Fibroblast of upper back skin (primary cell): ENCODE results near the gene SPDL1.
A peak's percentile ranks its signal among the peaks of the same experiment; 100 is the strongest.

Experiments used
- DNase-seq: peaks from one replicate; pipeline ENCODE4 v3.0.0-alpha.2; 2013

The SPDL1 gene

GRCh38 chr5:169583424-169584220, at the start of gene SPDL1:
Gene SPDL1, plus strand, starts transcription at chr5:169583773. Its CDS starts 4,644 bp downstream, at chr5:169588417.
- peak; percentile 97 for DNase-seq

DNA sequence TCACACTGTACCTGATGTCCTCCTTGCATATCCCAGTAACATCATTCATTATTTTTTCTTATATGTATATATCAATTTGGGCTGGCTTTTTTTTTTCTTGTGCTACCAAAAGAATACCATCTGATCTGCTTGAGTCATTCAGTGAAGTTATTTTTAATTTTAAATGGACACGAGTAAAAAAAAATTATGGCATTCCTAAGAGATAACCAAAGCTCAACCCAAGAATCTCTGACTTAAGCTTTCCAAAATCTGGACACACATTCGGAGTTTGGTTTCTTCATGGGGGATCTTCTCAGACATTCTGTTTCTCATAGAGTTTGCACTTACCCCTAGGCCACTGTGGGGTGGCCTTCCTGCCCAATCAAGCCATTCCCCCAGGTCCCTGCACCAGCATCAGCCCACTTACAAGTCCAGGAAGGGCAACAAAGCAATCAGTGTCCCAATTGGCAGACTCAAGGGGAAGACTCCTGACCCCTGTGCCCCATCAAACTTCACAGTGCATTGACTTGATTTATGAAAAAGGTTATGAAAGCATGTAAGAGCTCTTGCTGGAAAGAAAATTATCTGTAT, 49.2 kb upstream of the SPDL1 start:
- peak; percentile 49 for DNase-seq

- no peak for DNase-seq
Observed at GRCh38 chr5:169534939-169535338, 48.6 kb upstream of the SPDL1 start.

DNA sequence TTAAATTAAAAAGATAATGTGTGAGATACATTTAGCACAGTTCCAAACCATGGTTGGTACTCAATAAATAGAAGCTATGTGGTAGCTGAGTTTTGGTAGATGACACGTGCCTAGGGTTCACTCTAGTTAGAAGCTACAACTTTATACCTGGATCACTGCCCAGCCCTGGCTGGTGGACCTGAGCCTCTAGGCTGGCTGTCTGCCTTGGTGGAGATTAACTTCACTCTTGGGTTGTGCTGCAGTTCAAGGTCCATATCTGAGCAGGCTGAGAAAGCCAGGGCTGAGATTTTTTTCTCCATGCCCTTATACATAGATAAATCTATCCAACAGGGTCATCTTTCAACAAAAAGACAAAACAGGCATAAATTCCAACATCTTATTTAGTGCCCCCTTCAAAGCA, 44.6 kb upstream of the SPDL1 start:
- DNase-seq = no peak

DNA sequence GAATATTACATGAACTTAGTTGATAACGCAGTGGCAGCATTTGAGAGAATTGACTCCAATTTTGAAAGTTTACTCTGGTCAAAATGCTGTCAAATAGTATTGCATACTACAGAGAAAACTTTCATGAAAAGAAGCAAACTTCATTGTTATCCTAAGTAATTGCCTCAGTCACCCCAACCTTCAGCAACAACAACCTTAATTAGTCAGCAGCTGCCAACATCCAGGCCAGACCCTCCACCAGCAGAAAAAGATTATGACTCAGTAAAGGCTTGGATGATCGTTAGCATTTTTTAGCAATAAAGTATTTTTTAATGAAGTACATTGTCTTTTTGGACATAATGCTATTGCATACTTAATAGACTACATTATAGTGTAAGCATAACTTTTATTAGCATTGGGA, 40.8 kb upstream of the SPDL1 start:
- no peak for DNase-seq

DNA sequence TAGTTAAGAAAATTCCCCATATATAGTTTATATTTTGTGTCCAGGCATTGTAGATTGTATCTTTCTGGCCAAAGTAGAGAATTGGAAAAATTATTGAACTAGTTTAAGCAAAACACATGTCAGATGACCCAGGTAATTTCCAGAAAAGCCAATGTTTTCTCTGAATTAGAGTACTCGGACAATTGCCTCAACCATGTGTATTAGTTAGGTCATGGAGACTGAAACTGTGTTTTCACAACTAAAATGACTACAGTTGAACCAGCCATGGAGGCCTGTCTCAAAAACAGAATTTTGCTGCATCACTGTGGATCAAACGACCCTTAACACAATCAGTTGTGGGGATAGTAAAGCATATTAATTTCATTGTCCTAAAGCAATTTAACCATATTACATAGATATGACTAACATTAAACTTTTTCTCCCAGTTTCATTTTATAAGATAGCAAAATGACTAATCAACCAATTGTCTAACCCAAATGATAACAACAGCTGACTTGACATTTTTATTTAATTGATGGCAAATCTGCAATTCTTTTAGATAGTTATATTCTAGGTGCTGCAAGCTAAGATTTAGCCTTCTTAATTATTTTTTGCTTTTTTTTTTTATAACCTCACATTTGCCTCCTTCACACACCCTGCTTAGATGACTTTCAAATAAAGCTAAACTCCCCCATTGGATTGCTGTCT, 39.2 kb upstream of the SPDL1 start:
- DNase-seq = no peak

- DNase-seq = peak; percentile 58
Observed at GRCh38 chr5:169545762-169546161, 37.8 kb upstream of the SPDL1 start.

DNA sequence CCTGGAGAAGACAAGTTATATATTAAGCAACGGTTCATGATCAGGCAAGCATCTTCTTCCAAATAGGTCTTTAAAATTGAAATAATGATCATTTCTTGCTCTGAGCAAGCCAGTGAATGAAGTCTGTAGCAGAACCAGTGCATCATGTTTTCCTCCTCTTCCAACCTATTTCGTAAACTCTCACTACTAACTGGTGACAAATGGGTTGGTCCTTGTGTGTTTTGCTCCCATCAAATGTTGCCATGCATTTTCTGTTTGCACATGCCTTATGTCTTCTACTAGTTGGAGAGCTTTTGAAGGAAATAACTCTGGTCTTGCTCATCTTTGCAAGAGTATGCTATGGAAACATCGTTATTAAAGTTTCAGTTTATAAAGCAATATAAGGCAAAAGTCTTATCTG, 37.2 kb upstream of the SPDL1 start:
- DNase-seq = no peak

GRCh38 chr5:169547508-169547907, 36.1 kb upstream of the SPDL1 start:
- peak; percentile 47 for DNase-seq

DNA sequence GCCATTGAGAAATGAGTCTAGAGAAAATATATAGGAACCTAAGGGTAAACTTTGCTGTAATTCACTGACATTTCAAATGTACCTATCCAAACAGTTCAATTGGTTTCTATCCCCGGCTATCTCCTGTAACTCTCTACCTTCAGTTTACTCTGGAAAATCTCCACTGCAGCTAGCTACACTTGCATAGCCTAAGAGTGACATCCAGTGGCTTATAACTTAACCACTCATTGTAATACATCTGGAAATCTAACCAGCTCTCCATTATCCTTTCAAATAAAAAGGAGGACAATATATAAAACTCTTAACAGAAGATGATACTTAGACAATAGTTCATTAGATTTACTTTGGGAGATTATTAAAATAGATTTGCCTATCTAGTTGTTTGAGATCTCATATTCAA, 35.3 kb upstream of the SPDL1 start:
- DNase-seq = peak; percentile 73

- DNase-seq = peak; percentile 19
Observed at GRCh38 chr5:169549453-169550100, 34.0 kb upstream of the SPDL1 start.

DNA sequence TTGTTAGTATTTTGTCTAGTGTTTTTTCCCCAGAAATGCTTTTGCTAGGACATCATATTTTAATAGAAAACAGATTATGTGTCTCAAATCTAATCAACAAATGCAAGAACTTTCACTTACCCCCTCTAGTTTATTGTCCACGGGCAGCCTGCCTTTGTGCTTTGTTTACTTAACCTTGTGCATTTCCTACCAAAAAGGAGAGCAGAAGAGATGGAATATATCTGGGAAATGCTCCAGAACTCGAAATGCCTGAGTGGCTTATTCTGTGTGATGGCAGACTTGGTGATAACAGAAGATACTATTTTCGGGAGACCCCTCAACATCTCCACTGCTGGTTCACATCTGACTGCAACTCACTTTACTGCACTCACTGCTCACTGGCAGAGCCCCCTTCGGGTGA, 33.3 kb upstream of the SPDL1 start:
- peak; percentile 13 for DNase-seq

DNA sequence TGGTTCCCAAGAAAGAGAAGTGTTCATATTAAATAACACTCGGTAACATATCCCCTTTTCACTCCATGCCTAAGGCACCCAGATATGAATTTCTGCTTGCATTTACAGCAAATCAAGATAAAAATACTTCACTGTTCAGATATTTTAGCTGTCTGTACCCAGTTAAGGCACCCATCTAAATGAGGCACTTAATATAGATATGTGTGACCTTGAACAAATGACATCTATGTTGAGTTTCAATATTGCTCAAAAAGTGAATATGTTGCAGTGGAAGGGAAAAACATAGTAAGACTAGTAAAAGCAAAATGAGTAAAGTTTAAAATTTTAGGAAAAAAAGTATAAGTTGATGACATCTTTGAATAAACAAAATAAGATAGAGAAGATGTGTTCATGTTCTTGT, 32.4 kb upstream of the SPDL1 start:
- no peak for DNase-seq

DNA sequence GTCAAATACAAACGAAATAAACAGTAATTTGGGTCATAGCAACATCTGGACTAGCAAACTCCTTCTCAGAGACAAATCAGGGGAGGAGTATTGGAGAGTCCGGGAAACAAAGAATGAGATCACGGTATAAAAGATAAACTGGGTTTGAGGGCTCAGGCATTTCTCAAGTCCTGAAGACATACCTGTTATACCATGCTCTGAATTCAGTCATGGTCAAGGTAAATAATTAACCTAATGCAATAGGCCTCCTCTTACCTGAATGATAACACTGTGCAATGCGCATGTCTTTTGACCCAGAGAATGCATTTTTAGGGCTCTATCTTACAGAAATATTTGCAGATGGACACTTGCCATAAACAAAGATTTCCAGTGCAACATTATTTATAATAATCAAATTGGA, 31.9 kb upstream of the SPDL1 start:
- DNase-seq = no peak

- no peak for DNase-seq
Observed at GRCh38 chr5:169554251-169554650, 29.3 kb upstream of the SPDL1 start.

DNA sequence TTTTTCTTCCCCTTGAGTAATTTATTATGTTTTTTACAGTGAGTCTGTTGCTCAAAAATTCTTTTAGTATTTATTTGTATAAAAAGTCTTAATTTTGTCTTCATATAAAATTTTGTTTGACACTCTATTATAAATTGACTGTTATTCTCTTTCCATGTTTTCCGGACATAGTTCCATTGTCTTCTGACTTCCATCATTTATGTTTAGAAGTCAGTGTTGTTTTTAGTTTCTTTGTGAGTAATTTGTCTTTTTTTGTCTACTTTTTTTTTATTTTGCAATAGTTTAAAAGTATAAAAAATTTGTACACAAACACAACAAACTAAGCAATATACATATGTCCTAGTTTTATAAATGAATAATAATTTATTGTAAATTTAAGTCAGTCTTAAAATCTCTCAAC, 25.7 kb upstream of the SPDL1 start:
- no peak for DNase-seq

DNA sequence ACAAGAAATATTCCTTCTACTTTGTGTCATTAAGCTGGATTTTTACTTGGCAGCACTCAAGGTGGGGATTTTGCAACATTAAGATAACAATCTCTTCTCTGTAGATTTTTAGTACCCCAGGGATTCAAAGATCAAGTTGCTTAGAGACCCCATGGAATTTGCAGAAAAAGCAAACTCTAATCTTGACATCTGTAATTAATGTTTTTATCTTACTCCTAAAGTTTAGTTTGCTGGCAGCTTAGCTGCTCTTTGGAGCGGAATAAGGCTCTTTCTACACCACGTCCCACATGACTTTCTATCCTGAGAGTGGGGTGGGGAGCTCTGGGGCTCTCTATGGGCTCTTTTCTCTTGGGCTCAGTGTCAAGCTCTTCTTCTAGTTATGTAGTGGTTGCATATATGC, 21.7 kb upstream of the SPDL1 start:
- peak; percentile 80 for DNase-seq

DNA sequence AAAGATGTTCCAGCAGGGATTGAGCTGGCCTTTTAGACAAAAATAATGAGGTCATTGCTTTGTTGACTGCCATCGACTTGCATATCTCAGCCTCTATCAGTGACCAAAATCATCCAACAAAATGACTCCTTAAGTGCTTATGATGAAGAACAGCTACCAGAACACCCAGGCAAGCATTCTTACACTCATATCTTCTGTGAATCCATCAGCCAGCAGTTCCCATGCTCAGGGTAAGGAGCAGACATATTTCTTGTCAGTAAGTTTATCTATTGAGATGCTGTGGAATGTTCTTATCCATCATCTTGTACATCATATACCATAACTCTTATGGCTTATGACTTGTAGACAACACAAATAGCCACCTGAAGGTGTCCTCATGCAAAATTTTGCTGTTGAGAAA, 20.2 kb upstream of the SPDL1 start:
- peak; percentile 45 for DNase-seq

- peak; percentile 79 for DNase-seq
Observed at GRCh38 chr5:169566202-169566601, 17.4 kb upstream of the SPDL1 start.

- DNase-seq = peak; percentile 45
Observed at GRCh38 chr5:169567079-169567478, 16.5 kb upstream of the SPDL1 start.

- no peak for DNase-seq
Observed at GRCh38 chr5:169569513-169569912, 14.1 kb upstream of the SPDL1 start.

DNA sequence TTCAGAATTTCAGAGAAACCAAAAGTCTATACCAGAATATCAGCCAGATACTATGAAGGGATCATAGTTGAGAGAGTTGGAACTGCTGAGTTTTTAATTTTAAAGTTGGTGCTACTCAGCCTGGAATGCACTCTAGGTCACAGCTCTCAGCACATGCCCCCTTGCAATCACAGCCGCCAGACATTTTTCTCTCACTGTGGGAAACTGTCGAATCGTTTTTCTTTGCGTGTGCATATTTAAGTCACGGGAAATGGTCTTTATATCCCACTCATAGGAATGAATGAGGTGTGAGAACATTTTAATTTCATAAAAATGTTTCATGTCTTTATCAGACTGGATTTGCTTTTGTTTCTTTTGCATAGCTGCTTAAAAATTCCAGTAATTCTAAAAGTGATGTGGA, 12.2 kb upstream of the SPDL1 start:
- no peak for DNase-seq

- no peak for DNase-seq
Observed at GRCh38 chr5:169574134-169574646, 9.4 kb upstream of the SPDL1 start.
